ENCODE measurements around the gene CTNNA3.

CTNNA3 gene

GRCh38 chr10:66483966-66484365 lies 1212.0 kb downstream of the CTNNA3 start:
- Histone ChIP-seq H3K79me2 (ENCODE audit: insufficient read depth, low read length) (no peaks in the 10 kb centered on the region), H3K9me2 (replicated peaks; ENCODE audit: low read depth, low read length) (no peaks in the 10 kb centered on the region), H3K4me2 (ENCODE audit: low read depth, low read length, poor library complexity, severe bottlenecking) (no peak overlapping the region), H2AFZ (ENCODE audit: low read length) (no peak overlapping the region), H3K4me3 (ENCODE audit: low read length, poor library complexity, severe bottlenecking) (no peak overlapping the region), H3K9ac (ENCODE audit: low read depth, low read length, poor library complexity, severe bottlenecking) (no peak overlapping the region), H3K36me3 (ENCODE audit: insufficient read depth, low read length) (no peaks in the 10 kb centered on the region), H4K20me1 (ENCODE audit: insufficient read depth, low read length, poor library complexity, severe bottlenecking) (no peaks in the 10 kb centered on the region), H3K27me3 (ENCODE audit: insufficient read depth, low read length, poor library complexity, severe bottlenecking) (no peaks in the 10 kb centered on the region), H3F3A (ENCODE audit: low read depth) (no peaks in the 10 kb centered on the region), H3K4me1 (ENCODE audit: insufficient read depth, low read length, poor library complexity, severe bottlenecking) (no peaks in the 10 kb centered on the region), H3K9me3 (ENCODE audit: insufficient read depth, low read depth, low read length) (no peaks in the 10 kb centered on the region)
- TF ChIP-seq EZH2phosphoT487 (IDR thresholded peaks at IDR 0.05; ENCODE audit: borderline replicate concordance) (no peak), CTCF (conservative IDR thresholded peaks at IDR 0.05; ENCODE audit: low read length) (no peak)

- H3K79me2 ChIP-seq (ENCODE audit: insufficient read depth, low read length) = no peaks in the 10 kb centered on the region
- H3K9me2 ChIP-seq (replicated peaks; ENCODE audit: low read depth, low read length) = no peaks in the 10 kb centered on the region
- no peaks in the 10 kb centered on the region for H3K36me3 ChIP-seq (ENCODE audit: insufficient read depth, low read length)
- TF ChIP-seq EZH2phosphoT487 (IDR thresholded peaks at IDR 0.05; ENCODE audit: borderline replicate concordance) (no peak), CTCF (conservative IDR thresholded peaks at IDR 0.05; ENCODE audit: low read length) (no peak)
- H3K4me3 ChIP-seq (ENCODE audit: low read length, poor library complexity, severe bottlenecking) = no peak overlapping the region
- no peak overlapping the region for H3K4me2 ChIP-seq (ENCODE audit: low read depth, low read length, poor library complexity, severe bottlenecking)
- no peaks in the 10 kb centered on the region for H3K27me3 ChIP-seq (ENCODE audit: insufficient read depth, low read length, poor library complexity, severe bottlenecking)
- no peaks in the 10 kb centered on the region for H3K9me3 ChIP-seq (ENCODE audit: insufficient read depth, low read depth, low read length)
- no peaks in the 10 kb centered on the region for H3F3A ChIP-seq (ENCODE audit: low read depth)
- no peak overlapping the region for H2AFZ ChIP-seq (ENCODE audit: low read length)
- H4K20me1 ChIP-seq (ENCODE audit: insufficient read depth, low read length, poor library complexity, severe bottlenecking) = no peaks in the 10 kb centered on the region
- H3K9ac ChIP-seq (ENCODE audit: low read depth, low read length, poor library complexity, severe bottlenecking) = no peak overlapping the region
- no peaks in the 10 kb centered on the region for H3K4me1 ChIP-seq (ENCODE audit: insufficient read depth, low read length, poor library complexity, severe bottlenecking)
These were observed 1223.8 kb downstream of the CTNNA3 start for GRCh38 chr10:66472156-66472555.

GRCh38 chr10:66467042-66467441 lies 1229.0 kb downstream of the CTNNA3 start:
- Histone ChIP-seq H3K9ac (ENCODE audit: low read depth, low read length, poor library complexity, severe bottlenecking) (no peak overlapping the region), H3K79me2 (ENCODE audit: insufficient read depth, low read length) (no peaks in the 10 kb centered on the region), H3F3A (ENCODE audit: low read depth) (no peaks in the 10 kb centered on the region), H2AFZ (ENCODE audit: low read length) (no peak overlapping the region), H3K9me3 (ENCODE audit: insufficient read depth, low read depth, low read length) (no peaks in the 10 kb centered on the region), H3K36me3 (ENCODE audit: insufficient read depth, low read length) (no peaks in the 10 kb centered on the region), H3K4me2 (ENCODE audit: low read depth, low read length, poor library complexity, severe bottlenecking) (no peak overlapping the region), H3K27me3 (ENCODE audit: insufficient read depth, low read length, poor library complexity, severe bottlenecking) (no peaks in the 10 kb centered on the region), H4K20me1 (ENCODE audit: insufficient read depth, low read length, poor library complexity, severe bottlenecking) (no peaks in the 10 kb centered on the region), H3K9me2 (replicated peaks; ENCODE audit: low read depth, low read length) (no peaks in the 10 kb centered on the region), H3K4me1 (ENCODE audit: insufficient read depth, low read length, poor library complexity, severe bottlenecking) (no peaks in the 10 kb centered on the region), H3K4me3 (ENCODE audit: low read length, poor library complexity, severe bottlenecking) (no peak overlapping the region)
- TF ChIP-seq CTCF (conservative IDR thresholded peaks at IDR 0.05; ENCODE audit: low read length) = no peak
- TF ChIP-seq EZH2phosphoT487 (IDR thresholded peaks at IDR 0.05; ENCODE audit: borderline replicate concordance) = no peak
